Measurements from ENCODE around the gene SSBP3. TPM values are rescaled to one million over a fixed set of nuclear protein-coding genes. Genes with fewer than 3 reads are reported as not detected.

Gene SSBP3
- total RNA-seq, 1 experiment from 2014 or later, result 115 TPM

DNA sequence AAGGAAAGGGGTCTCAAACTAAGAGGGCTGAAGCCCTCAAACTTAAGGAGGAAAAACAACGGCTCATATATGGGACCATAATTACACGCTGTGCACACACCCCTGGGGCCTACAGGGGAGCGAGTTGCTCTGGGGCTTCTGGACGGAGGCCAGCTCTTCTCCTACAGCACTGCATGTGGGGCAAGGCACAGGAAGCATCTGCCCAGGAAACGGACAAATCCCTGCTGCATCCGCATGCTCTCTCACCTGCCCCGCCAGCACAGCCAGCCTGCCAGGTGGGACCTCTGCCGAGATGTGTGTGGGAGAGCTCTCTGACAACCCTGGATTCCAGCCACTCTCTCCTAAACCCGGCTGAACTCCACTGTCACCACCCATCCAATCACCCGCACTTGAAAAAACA, 152.1 kb downstream of the SSBP3 start:
- Mint-ChIP-seq H3K9me3 (no peaks in the 10 kb centered on the region), H3K27me3 (ENCODE audit: low read depth) (no peaks in the 10 kb centered on the region), H3K4me3 (no peak overlapping the region), H3K4me1 (peaks cover 30% of the 10 kb centered on the region), H3K27ac (peak overlapping the region; percentile 68), H3K36me3 (no peaks in the 10 kb centered on the region; the same call in 1 of the 2 replicates)
- CTCF ChIA-PET, result interaction anchor here (0.9 kb wide), 1 partner anchor 60 kb away, joined by 3 read pairs; no protein-coding TSS in a partner anchor
- TF ChIP-seq HMGA2 (CRISPR knock-in tag; IDR thresholded peaks at IDR 0.05), result no peak
- no peak for TF ChIP-seq NR1H2 (CRISPR knock-in tag; IDR thresholded peaks at IDR 0.05)
- TF ChIP-seq GABPB1 (CRISPR knock-in tag; IDR thresholded peaks at IDR 0.05), result no peak
- no peak for TF ChIP-seq SMAD4 (CRISPR knock-in tag; IDR thresholded peaks at IDR 0.05)
- TF ChIP-seq ETV6 (CRISPR knock-in tag; IDR thresholded peaks at IDR 0.05), result no peak
- TF ChIP-seq ZNF138 (CRISPR knock-in tag; conservative IDR thresholded peaks at IDR 0.05), result no peak
- TF ChIP-seq ZSCAN18 (CRISPR knock-in tag; IDR thresholded peaks at IDR 0.05), result no peak
- TF ChIP-seq SP1 (CRISPR knock-in tag; conservative IDR thresholded peaks at IDR 0.05), result no peak
- TF ChIP-seq ZNF281 (CRISPR knock-in tag; IDR thresholded peaks at IDR 0.05), result no peak
- no peak for TF ChIP-seq ATF1 (CRISPR knock-in tag; IDR thresholded peaks at IDR 0.05)
- no peak for TF ChIP-seq USF2 (CRISPR knock-in tag; IDR thresholded peaks at IDR 0.05)
- TF ChIP-seq, protein P1, sequence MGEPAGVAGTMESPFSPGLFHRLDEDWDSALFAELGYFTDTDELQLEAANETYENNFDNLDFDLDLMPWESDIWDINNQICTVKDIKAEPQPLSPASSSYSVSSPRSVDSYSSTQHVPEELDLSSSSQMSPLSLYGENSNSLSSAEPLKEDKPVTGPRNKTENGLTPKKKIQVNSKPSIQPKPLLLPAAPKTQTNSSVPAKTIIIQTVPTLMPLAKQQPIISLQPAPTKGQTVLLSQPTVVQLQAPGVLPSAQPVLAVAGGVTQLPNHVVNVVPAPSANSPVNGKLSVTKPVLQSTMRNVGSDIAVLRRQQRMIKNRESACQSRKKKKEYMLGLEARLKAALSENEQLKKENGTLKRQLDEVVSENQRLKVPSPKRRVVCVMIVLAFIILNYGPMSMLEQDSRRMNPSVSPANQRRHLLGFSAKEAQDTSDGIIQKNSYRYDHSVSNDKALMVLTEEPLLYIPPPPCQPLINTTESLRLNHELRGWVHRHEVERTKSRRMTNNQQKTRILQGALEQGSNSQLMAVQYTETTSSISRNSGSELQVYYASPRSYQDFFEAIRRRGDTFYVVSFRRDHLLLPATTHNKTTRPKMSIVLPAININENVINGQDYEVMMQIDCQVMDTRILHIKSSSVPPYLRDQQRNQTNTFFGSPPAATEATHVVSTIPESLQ (CRISPR knock-in tag; IDR thresholded peaks at IDR 0.05), result no peak
- TF ChIP-seq ZNF317 (CRISPR knock-in tag; IDR thresholded peaks at IDR 0.05; ENCODE audit: borderline replicate concordance, low read depth), result no peak
- no peak for TF ChIP-seq E2F4 (CRISPR knock-in tag; IDR thresholded peaks at IDR 0.05; ENCODE audit: borderline replicate concordance, low read depth)
- TF ChIP-seq, protein P2, sequence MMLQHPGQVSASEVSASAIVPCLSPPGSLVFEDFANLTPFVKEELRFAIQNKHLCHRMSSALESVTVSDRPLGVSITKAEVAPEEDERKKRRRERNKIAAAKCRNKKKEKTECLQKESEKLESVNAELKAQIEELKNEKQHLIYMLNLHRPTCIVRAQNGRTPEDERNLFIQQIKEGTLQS (CRISPR knock-in tag; conservative IDR thresholded peaks at IDR 0.05), result no peak
- ATAC-seq, result no peak
- POLR2A ChIA-PET, result no interaction called here
- DNase-seq (ENCODE audit: low spot score), result no peak

- ChIA-PET POLR2A (no interaction called here), CTCF (interaction anchor here (0.7 kb wide), 1 partner anchor 146 kb away, joined by 3 read pairs; no protein-coding TSS in a partner anchor)
- peak overlapping the region; percentile 8; the same call in 1 of the 2 replicates for H3K27ac Mint-ChIP-seq
- no peaks in the 10 kb centered on the region for H3K9me3 Mint-ChIP-seq
- peaks cover 26% of the 10 kb centered on the region for H3K4me1 Mint-ChIP-seq
- no peaks in the 10 kb centered on the region; the same call in 1 of the 2 replicates for H3K36me3 Mint-ChIP-seq
- DNase-seq (ENCODE audit: low spot score), result no peak
- ATAC-seq, result no peak
- H3K27me3 Mint-ChIP-seq (ENCODE audit: low read depth), result no peaks in the 10 kb centered on the region
- no peak overlapping the region for H3K4me3 Mint-ChIP-seq
- no peak for TF ChIP-seq ZNF423 (CRISPR knock-in tag; IDR thresholded peaks at IDR 0.05)
- TF ChIP-seq ZBTB43 (CRISPR knock-in tag; IDR thresholded peaks at IDR 0.05), result no peak
- no peak for TF ChIP-seq PRDM15 (CRISPR knock-in tag; IDR thresholded peaks at IDR 0.05)
- TF ChIP-seq, protein P3, sequence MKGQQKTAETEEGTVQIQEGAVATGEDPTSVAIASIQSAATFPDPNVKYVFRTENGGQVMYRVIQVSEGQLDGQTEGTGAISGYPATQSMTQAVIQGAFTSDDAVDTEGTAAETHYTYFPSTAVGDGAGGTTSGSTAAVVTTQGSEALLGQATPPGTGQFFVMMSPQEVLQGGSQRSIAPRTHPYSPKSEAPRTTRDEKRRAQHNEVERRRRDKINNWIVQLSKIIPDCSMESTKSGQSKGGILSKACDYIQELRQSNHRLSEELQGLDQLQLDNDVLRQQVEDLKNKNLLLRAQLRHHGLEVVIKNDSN (CRISPR knock-in tag; IDR thresholded peaks at IDR 0.05), result no peak
- no peak for TF ChIP-seq SOX15 (CRISPR knock-in tag; IDR thresholded peaks at IDR 0.05)
These were observed 152.7 kb downstream of the SSBP3 start for GRCh38 chr1:54253480-54253879.

All from WTC11 (cell line).